PC-3 (cell line): ENCODE results near the gene DOP1B. TPM values are rescaled to one million over a fixed set of nuclear protein-coding genes. Genes with fewer than 3 reads are reported as not detected.

Source experiments
- ATAC-seq: fragments of 200-7000 bp; cut with Tn5 transposase; 2 replicates; pipeline ENCODE4 v1.9.1; 2020; ENCODE audit warnings: mild to moderate bottlenecking, moderate library complexity
- BruUV-seq: library from RNA; stranded (reverse); fragments of 400-500 nt; replicated peaks from 2 replicates; lab custom pipeline; 2021; lab: Mats Ljungman, UMichigan
- CTCF ChIA-PET: fragments of 300-600 bp; sonication (Branson Sonifier 250); formaldehyde crosslinking; loops from one replicate; lab custom pipeline; 2022; ENCODE audit warnings: antibody characterized with exemption; lab: Charles Lee
- POLR2A ChIA-PET: fragments of 300-600 bp; sonication (Branson Sonifier 250); formaldehyde crosslinking; loops from one replicate; lab custom pipeline; 2022; ENCODE audit warnings: antibody characterized with exemption; ENCODE audit not compliant: unreplicated experiment; lab: Charles Lee
- DNase-seq: peaks from one replicate; pipeline ENCODE4 v3.0.0-alpha.2; 2015
- H2AFZ ChIP-seq: fragments of 300-600 bp; sonication (generic); 2 replicates; pipeline ENCODE4 v1.6.0; 2016; ENCODE audit warnings: antibody characterized with exemption, low read length
- H3F3A ChIP-seq: fragments of 300-600 bp; sonication (generic); one replicate; pipeline ENCODE4 v1.6.0; 2017; ENCODE audit warnings: antibody characterized with exemption, low read length, control low read depth, mild to moderate bottlenecking; ENCODE audit not compliant: unreplicated experiment
- H3K27ac ChIP-seq: fragments of 300-600 bp; sonication (generic); 2 replicates; pipeline ENCODE4 v1.5.1; 2016; ENCODE audit warnings: mild to moderate bottlenecking, low read length
- H3K27me3 ChIP-seq: fragments of 300-600 bp; sonication (generic); 2 replicates; pipeline ENCODE4 v1.6.1; 2016; ENCODE audit warnings: low read length, mixed read lengths
- H3K36me3 ChIP-seq: fragments of 300-600 bp; sonication (generic); 2 replicates; pipeline ENCODE4 v1.6.1; 2016; ENCODE audit warnings: low read depth, mixed run types, low read length, mixed read lengths
- H3K4me1 ChIP-seq: fragments of 300-600 bp; sonication (generic); 2 replicates; pipeline ENCODE4 v1.5.1; 2016; ENCODE audit warnings: low read length; ENCODE audit not compliant: insufficient read depth
- H3K4me2 ChIP-seq: fragments of 300-600 bp; sonication (generic); 2 replicates; pipeline ENCODE4 v1.6.0; 2016; ENCODE audit warnings: low read length
- H3K4me3 ChIP-seq: fragments of 300-600 bp; sonication (generic); 2 replicates; pipeline ENCODE4 v1.5.1; 2016; ENCODE audit warnings: mild to moderate bottlenecking, low read length, mixed read lengths
- H3K79me2 ChIP-seq: fragments of 300-600 bp; sonication (generic); 2 replicates; pipeline ENCODE4 v1.6.1; 2017; ENCODE audit warnings: low read length, mixed read lengths
- H3K9ac ChIP-seq: fragments of 300-600 bp; sonication (generic); 2 replicates; pipeline ENCODE4 v1.6.0; 2016; ENCODE audit warnings: mild to moderate bottlenecking, low read length
- H3K9me2 ChIP-seq: fragments of 300-600 bp; sonication (generic); replicated peaks from 2 replicates; pipeline ENCODE4 v1.6.1; 2016; ENCODE audit warnings: mixed run types, low read length, mixed read lengths
- H3K9me3 ChIP-seq: fragments of 300-600 bp; sonication (generic); 2 replicates; pipeline ENCODE4 v1.6.1; 2016; ENCODE audit warnings: low read length, mixed read lengths
- H4K20me1 ChIP-seq: fragments of 300-600 bp; sonication (generic); 2 replicates; pipeline ENCODE4 v1.6.1; 2016; ENCODE audit warnings: low read length, mixed read lengths
- CTCF ChIP-seq: fragments of 300-600 bp; sonication (generic); conservative IDR thresholded peaks from 2 replicates; pipeline ENCODE4 v1.5.1; 2017; ENCODE audit warnings: antibody characterized with exemption, low read depth, mild to moderate bottlenecking, low read length
- EZH2 ChIP-seq: fragments of 300-600 bp; sonication (generic); IDR thresholded peaks from one replicate; pipeline ENCODE4 v1.6.1; 2017; ENCODE audit warnings: antibody characterized with exemption, mild to moderate bottlenecking, low read length; ENCODE audit not compliant: unreplicated experiment
- EZH2phosphoT487 ChIP-seq: fragments of 300-600 bp; sonication (generic); IDR thresholded peaks from 2 replicates; pipeline ENCODE4 v1.6.1; 2018; ENCODE audit warnings: mild to moderate bottlenecking, antibody characterized with exemption, low read length, borderline replicate concordance
- intact Hi-C: fragments of 100-400 bp; cut with micrococcal nuclease; formaldehyde crosslinking; loops from 2 replicates; pipeline ENCODE4 v1.9.0; 2023
- total RNA-seq: library from RNA; depleted of rRNA; stranded (reverse); fragments of >200 nt; gene quantifications from 2 replicates; pipeline ENCODE4 v1.2.3, GENCODE V29; 2014

Gene DOP1B
- total RNA-seq, 1 experiment from 2014 or later: 7.0 TPM

- ChIA-PET POLR2A (interaction anchor here (0.5 kb wide), 1 partner anchor 25 kb away, joined by 3 read pairs; no protein-coding TSS in a partner anchor), CTCF (no interaction called here)
- Histone ChIP-seq H4K20me1 (no peaks in the 10 kb centered on the region), H3F3A (no peaks in the 10 kb centered on the region), H3K9me2 (no peaks in the 10 kb centered on the region), H3K4me1 (no peaks in the 10 kb centered on the region), H3K4me2 (no peak overlapping the region), H3K4me3 (no peak overlapping the region), H3K27me3 (no peaks in the 10 kb centered on the region), H3K9me3 (no peaks in the 10 kb centered on the region), H2AFZ (no peak overlapping the region), H3K27ac (no peak overlapping the region), H3K79me2 (no peaks in the 10 kb centered on the region), H3K9ac (no peak overlapping the region), H3K36me3 (no peaks in the 10 kb centered on the region)
- DNase-seq (no peak), ATAC-seq (no peak)
- no TSS peak for BruUV-seq
- intact Hi-C loops: no loop called here
- TF ChIP-seq CTCF (no peak), EZH2phosphoT487 (no peak), EZH2 (no peak)
Observed at GRCh38 chr21:36178349-36178748, 21.7 kb downstream of the DOP1B start.

GRCh38 chr21:36179145-36179544 lies 22.5 kb downstream of the DOP1B start:
- Histone ChIP-seq H3K4me3 (no peak overlapping the region), H3K4me2 (no peak overlapping the region), H4K20me1 (no peaks in the 10 kb centered on the region), H3K4me1 (no peaks in the 10 kb centered on the region), H3K9ac (no peak overlapping the region), H3K27ac (no peak overlapping the region), H3K36me3 (no peaks in the 10 kb centered on the region), H3K79me2 (no peaks in the 10 kb centered on the region), H3F3A (no peaks in the 10 kb centered on the region), H3K9me3 (no peaks in the 10 kb centered on the region), H3K27me3 (no peaks in the 10 kb centered on the region), H3K9me2 (no peaks in the 10 kb centered on the region), H2AFZ (no peak overlapping the region)
- ATAC-seq (no peak), DNase-seq (no peak)
- BruUV-seq: no TSS peak
- POLR2A ChIA-PET: no interaction called here
- CTCF ChIA-PET: interaction anchor here (0.6 kb wide), 2 partner anchors 31 to 209 kb away, joined by 4 to 5 read pairs; no protein-coding TSS in a partner anchor
- intact Hi-C loops: no loop called here
- TF ChIP-seq EZH2: no peak
- no peak for TF ChIP-seq EZH2phosphoT487
- no peak for TF ChIP-seq CTCF

- no peak for TF ChIP-seq EZH2
- no peak for TF ChIP-seq EZH2phosphoT487
- TF ChIP-seq CTCF: no peak
- BruUV-seq: no TSS peak
- no peak for DNase-seq
- no peak overlapping the region for H3K27ac ChIP-seq
- no peaks in the 10 kb centered on the region for H3K36me3 ChIP-seq
- no peak overlapping the region for H3K4me3 ChIP-seq
- no peak overlapping the region for H3K9ac ChIP-seq
- no peaks in the 10 kb centered on the region for H3K9me3 ChIP-seq
- CTCF ChIA-PET: no interaction called here
- H3F3A ChIP-seq: no peaks in the 10 kb centered on the region
- no peak overlapping the region for H3K4me2 ChIP-seq
- no peak overlapping the region for H2AFZ ChIP-seq
- intact Hi-C loops: no loop called here
- H3K4me1 ChIP-seq: no peaks in the 10 kb centered on the region
- no peak for ATAC-seq
- POLR2A ChIA-PET: no interaction called here
- no peaks in the 10 kb centered on the region for H3K79me2 ChIP-seq
- no peaks in the 10 kb centered on the region for H4K20me1 ChIP-seq
- H3K9me2 ChIP-seq: no peaks in the 10 kb centered on the region
- H3K27me3 ChIP-seq: no peaks in the 10 kb centered on the region
Observed at GRCh38 chr21:36180963-36181362, 24.3 kb downstream of the DOP1B start.
